ENCODE measurements around the gene EEF1AKMT3. TPM values are rescaled to one million over a fixed set of nuclear protein-coding genes. Genes with fewer than 3 reads are reported as not detected.

EEF1AKMT3 gene
- total RNA-seq, 1 donor from 2014 or later: 2.1 TPM

DNA sequence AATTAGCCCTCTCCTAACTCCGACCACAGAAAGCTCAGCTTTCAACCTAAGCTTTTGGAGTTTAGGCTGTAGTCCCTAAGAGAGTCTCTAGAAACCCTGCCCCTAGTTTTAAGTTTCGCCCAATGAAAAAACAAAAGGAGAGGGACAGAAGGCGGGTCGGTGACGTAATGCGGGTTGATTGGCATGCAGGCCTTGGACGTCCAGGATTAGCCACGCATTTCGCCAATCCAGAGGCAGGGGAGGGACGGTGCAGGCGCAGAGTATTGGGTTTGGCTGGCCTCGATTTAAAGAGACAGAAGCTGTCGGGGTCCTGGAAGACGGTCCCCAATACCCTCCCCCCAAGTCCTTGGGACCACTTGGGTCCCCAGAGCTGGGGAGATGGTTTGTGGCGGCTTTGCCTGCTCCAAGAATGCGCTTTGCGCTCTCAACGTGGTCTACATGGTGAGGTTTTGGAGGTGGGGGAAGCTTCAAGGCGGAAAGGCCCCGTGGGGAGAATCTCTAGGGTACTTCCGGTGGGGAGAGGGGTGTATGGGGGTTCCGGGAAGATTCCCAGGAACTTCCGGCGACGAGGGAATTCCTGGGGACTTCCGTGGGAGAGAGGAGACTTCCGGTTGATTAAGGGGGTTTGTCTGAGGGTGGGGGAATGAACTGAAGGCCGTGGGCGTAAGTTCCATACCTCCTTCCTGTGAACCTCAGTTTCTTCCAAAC, 27.5 kb upstream of the EEF1AKMT3 start, which contains the start of gene TSPAN31:
Gene TSPAN31 (plus strand): TSS at position 263 of the 708 bp plus-strand sequence. CDS start 116 bp downstream, at position 379.
- TF ChIP-seq, protein P1, sequence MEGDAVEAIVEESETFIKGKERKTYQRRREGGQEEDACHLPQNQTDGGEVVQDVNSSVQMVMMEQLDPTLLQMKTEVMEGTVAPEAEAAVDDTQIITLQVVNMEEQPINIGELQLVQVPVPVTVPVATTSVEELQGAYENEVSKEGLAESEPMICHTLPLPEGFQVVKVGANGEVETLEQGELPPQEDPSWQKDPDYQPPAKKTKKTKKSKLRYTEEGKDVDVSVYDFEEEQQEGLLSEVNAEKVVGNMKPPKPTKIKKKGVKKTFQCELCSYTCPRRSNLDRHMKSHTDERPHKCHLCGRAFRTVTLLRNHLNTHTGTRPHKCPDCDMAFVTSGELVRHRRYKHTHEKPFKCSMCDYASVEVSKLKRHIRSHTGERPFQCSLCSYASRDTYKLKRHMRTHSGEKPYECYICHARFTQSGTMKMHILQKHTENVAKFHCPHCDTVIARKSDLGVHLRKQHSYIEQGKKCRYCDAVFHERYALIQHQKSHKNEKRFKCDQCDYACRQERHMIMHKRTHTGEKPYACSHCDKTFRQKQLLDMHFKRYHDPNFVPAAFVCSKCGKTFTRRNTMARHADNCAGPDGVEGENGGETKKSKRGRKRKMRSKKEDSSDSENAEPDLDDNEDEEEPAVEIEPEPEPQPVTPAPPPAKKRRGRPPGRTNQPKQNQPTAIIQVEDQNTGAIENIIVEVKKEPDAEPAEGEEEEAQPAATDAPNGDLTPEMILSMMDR (IDR thresholded peaks at IDR 0.05): no peak
- intact Hi-C loops (cut with DNase I): loop anchor here (1.0 to 2.0 kb wide), 3 partner anchors 7 to 52 kb away; partner anchors contain the start of gene CDK4

GRCh38 chr12:57745485-57745881, 26.9 kb upstream of the EEF1AKMT3 start:
- Histone ChIP-seq H3K27ac (peak overlapping the region; percentile 98 to 100), H3K4me3 (peak overlapping the region; percentile 77 to 90), H3K36me3 (peaks cover 20 to 35% of the 10 kb centered on the region in 2 donors), H3K4me1 (peaks cover 0 to 7% of the 10 kb centered on the region in 2 donors), H3K27me3 (no peaks in the 10 kb centered on the region), H3K9me3 (no peaks in the 10 kb centered on the region)
- intact Hi-C loops (cut with DNase I): loop anchor here (2.0 kb wide), 1 partner anchor 19 kb away; no protein-coding TSS in a partner anchor
- TF ChIP-seq, protein P1 (IDR thresholded peaks at IDR 0.05): no peak
- DNase-seq (ENCODE audit: low spot score in 2 of 2): no peak

More for the DNA sequence above, 27.5 kb upstream of the EEF1AKMT3 start, which contains the start of gene TSPAN31:
- H3K4me3 ChIP-seq: peak within 1 kb of the TSS; percentile 77 to 90
- DNase-seq (ENCODE audit: low spot score in 2 of 2): peak; percentile 93 to 99
- H3K27ac ChIP-seq: peak within 1 kb of the TSS; percentile 98 to 100
- H3K36me3 ChIP-seq: peaks cover 20 to 31% of the 10 kb centered on the region in 2 donors
- no peaks in the 10 kb centered on the region for H3K27me3 ChIP-seq
- peaks cover 0 to 7% of the 10 kb centered on the region in 2 donors for H3K4me1 ChIP-seq
- no peaks in the 10 kb centered on the region for H3K9me3 ChIP-seq

- no peaks in the 10 kb centered on the region for H3K9me3 ChIP-seq
- peak overlapping the region in 1 of 2 donors; percentile 90 for H3K4me3 ChIP-seq
- peak overlapping the region; percentile 98 to 100 for H3K27ac ChIP-seq
- peaks cover 0 to 7% of the 10 kb centered on the region in 2 donors for H3K4me1 ChIP-seq
- intact Hi-C loops (cut with DNase I): no loop called here
- DNase-seq (ENCODE audit: low spot score in 2 of 2): no peak
- H3K27me3 ChIP-seq: no peaks in the 10 kb centered on the region
- peaks cover 20 to 37% of the 10 kb centered on the region in 2 donors for H3K36me3 ChIP-seq
- TF ChIP-seq, protein P1 (IDR thresholded peaks at IDR 0.05): no peak
Observed at GRCh38 chr12:57746025-57746424, 26.4 kb upstream of the EEF1AKMT3 start.

DNA sequence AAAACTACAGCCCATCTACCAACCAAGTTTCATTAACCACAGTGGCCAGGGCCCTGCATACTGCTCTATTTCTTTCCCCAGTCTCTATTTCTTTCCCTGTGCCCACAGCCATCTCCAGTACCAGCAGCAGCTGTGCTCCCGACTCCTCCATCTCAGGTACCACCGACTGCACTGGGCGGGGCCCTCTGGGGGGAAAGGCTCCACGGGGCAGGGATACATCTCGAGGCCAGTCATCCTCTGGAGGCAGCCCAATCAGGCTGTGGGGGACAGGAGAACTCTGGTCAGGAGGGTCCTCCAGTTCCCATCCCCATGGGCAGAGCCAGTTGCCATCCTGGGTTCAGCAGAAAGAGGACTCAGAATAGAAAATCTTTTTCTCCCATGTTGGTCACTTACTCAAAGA, 23.4 kb upstream of the EEF1AKMT3 start:
- intact Hi-C loops (cut with DNase I): no loop called here
- Histone ChIP-seq H3K27me3 (no peaks in the 10 kb centered on the region), H3K4me1 (peaks cover 0 to 12% of the 10 kb centered on the region in 2 donors), H3K9me3 (no peaks in the 10 kb centered on the region), H3K4me3 (no peak overlapping the region), H3K27ac (no peak overlapping the region), H3K36me3 (peaks cover 20 to 37% of the 10 kb centered on the region in 2 donors)
- TF ChIP-seq, protein P1 (IDR thresholded peaks at IDR 0.05): no peak
- no peak for DNase-seq (ENCODE audit: low spot score in 2 of 2)

DNA sequence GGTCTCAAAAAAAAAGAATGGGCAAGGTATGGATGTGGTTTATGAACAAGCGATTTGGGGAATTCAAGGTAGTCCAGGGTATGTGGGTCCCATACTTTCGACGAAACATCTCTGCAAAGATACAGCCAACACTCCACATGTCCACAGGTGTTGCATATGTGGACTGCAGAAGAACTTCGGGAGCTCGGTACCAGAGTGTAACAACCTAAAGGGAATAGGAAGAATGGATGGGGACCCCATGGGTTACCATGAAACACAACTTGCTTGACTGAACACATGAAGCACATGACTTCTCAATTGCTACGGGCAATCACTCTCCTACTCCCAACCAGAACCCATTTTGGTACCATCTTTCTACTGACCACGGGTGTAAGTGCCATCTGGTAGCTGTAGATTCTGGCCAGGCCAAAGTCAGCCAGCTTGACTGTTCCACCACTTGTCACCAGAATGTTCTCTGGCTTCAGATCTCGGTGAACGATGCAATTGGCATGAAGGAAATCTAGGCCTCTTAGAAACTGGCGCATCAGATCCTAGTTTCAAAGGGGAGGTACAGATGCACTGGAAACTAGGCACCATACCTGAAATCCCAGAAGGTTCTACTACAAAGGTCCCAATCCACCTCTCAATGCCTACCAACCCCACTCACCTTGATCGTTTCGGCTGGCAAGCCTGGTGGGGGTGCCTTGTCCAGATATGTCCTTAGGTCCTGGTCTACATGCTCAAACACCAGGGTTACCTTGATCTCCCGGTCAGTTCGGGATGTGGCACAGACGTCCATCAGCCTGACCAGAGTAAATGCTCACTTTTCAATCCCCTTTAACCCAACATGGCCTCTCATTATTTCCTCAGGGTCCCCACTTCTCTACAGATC, 21.6 kb upstream of the EEF1AKMT3 start:
- Histone ChIP-seq H3K27me3 (no peaks in the 10 kb centered on the region), H3K27ac (peak overlapping the region; percentile 89), H3K4me1 (peaks cover under 1 to 13% of the 10 kb centered on the region in 2 donors), H3K36me3 (peaks cover 20 to 37% of the 10 kb centered on the region in 2 donors), H3K9me3 (no peaks in the 10 kb centered on the region), H3K4me3 (peak overlapping the region; percentile 70 to 77)
- TF ChIP-seq, protein P1 (IDR thresholded peaks at IDR 0.05): no peak
- no peak for DNase-seq (ENCODE audit: low spot score in 2 of 2)
- intact Hi-C loops (cut with DNase I): loop anchor here (5.0 kb wide), 1 partner anchor 137 kb away; no protein-coding TSS in a partner anchor

Measured in ascending aorta (tissue), 2 donors.